ENCODE data around the gene SLC7A14. TPM values are rescaled to one million over a fixed set of nuclear protein-coding genes. Genes with fewer than 3 reads are reported as not detected.
A peak's percentile ranks its signal among the peaks of the same experiment; 100 is the strongest.

SLC7A14 gene
- total and polyA plus RNA-seq, 12 donors: under 0.01 TPM; not detected in 11

GRCh38 chr3:170602556-170602955 lies 16.7 kb upstream of the SLC7A14 start:
- no peak for TF ChIP-seq CTCF (IDR thresholded peaks at IDR 0.05)
- Histone ChIP-seq H3K4me1 (peaks cover 0 to 19% (median 3%) of the 10 kb centered on the region in 9 donors), H3K27ac (no peak overlapping the region), H3K27me3 (no peaks in the 10 kb centered on the region), H3K4me3 (no peak overlapping the region), H3K9me3 (no peaks in the 10 kb centered on the region), H3K36me3 (no peaks in the 10 kb centered on the region)
- DNase-seq (no peak), ATAC-seq (no peak)
- WGBS, 2 donors: 89 to 94% methylated on average over 1 of the region's 1 CpG
- intact Hi-C loops (cut with DNase I): no loop called here

- H3K36me3 ChIP-seq: no peaks in the 10 kb centered on the region
- H3K9me3 ChIP-seq: peaks cover 0 to 4% (median 0%) of the 10 kb centered on the region in 11 donors
- no peaks in the 10 kb centered on the region for H3K27me3 ChIP-seq
- DNase-seq: no peak
- intact Hi-C loops (cut with DNase I): no loop called here
- TF ChIP-seq CTCF (IDR thresholded peaks at IDR 0.05): no peak
- WGBS, 2 donors: 56 to 62% methylated on average over 4 of the region's 4 CpGs
- H3K4me1 ChIP-seq: peaks cover 0 to 13% (median 0%) of the 10 kb centered on the region in 9 donors
- H3K27ac ChIP-seq: no peak overlapping the region
- ATAC-seq: no peak
- H3K4me3 ChIP-seq: no peak overlapping the region
Measured at GRCh38 chr3:170600005-170600624, 14.2 kb upstream of the SLC7A14 start.

- intact Hi-C loops (cut with DNase I): no loop called here
- no peaks in the 10 kb centered on the region for H3K27me3 ChIP-seq
- no peak for TF ChIP-seq CTCF (IDR thresholded peaks at IDR 0.05)
Measured at GRCh38 chr3:170599091-170599490, 13.2 kb upstream of the SLC7A14 start.

GRCh38 chr3:170598091-170598502 lies 12.2 kb upstream of the SLC7A14 start:
- H3K36me3 ChIP-seq: no peaks in the 10 kb centered on the region
- DNase-seq: no peak
- H3K4me3 ChIP-seq: no peak overlapping the region
- peak overlapping the region in 5 of 10 donors; percentile 21 to 63 (median 25) for H3K27ac ChIP-seq
- intact Hi-C loops (cut with DNase I): no loop called here
- no peak for TF ChIP-seq CTCF (IDR thresholded peaks at IDR 0.05)
- H3K9me3 ChIP-seq: peaks cover 0 to 4% (median 0%) of the 10 kb centered on the region in 11 donors
- ATAC-seq: peak; percentile 57 to 99 (median 82)
- H3K4me1 ChIP-seq: peaks cover 0 to 12% (median 0%) of the 10 kb centered on the region in 9 donors
- H3K27me3 ChIP-seq: no peaks in the 10 kb centered on the region

More at GRCh38 chr3:170599091-170599490, 13.2 kb upstream of the SLC7A14 start:
- Histone ChIP-seq H3K4me1 (peaks cover 0 to 12% (median 0%) of the 10 kb centered on the region in 9 donors), H3K9me3 (peaks cover 0 to 4% (median 0%) of the 10 kb centered on the region in 11 donors), H3K27ac (no peak overlapping the region), H3K36me3 (no peaks in the 10 kb centered on the region), H3K4me3 (no peak overlapping the region)
- WGBS, 2 donors: 81% methylated on average over 1 of the region's 1 CpG
- no peak for ATAC-seq
- DNase-seq: no peak
